ENCODE data around the gene WDFY2. TPM values are rescaled to one million over a fixed set of nuclear protein-coding genes. Genes with fewer than 3 reads are reported as not detected.

WDFY2 gene
- total and polyA plus RNA-seq, 2 of the 8 experiments (the other 6 are each of a cell fraction or from before 2014, with no cell fraction given) = 13.9 to 29.0 TPM

DNA sequence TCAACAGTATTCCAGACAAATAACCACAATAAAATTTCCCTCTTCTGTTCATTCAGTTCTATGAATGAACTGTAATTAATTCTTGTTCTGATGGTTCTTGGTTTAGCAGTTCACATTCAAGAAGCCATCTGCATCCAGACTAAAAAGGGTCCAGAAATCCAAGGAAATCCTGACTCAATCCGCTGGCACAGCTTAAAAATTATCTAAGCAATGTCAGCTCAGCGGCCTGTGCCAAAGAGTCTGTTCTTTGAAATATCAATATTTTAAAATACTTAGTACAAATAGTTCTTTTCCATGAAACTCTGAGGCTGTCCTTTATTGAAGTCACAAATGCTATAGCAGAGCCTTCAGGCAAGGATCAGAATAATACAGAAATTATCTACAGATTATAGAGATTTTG lies 162.5 kb downstream of the WDFY2 start (continued):
- TF ChIP-seq, protein P1, sequence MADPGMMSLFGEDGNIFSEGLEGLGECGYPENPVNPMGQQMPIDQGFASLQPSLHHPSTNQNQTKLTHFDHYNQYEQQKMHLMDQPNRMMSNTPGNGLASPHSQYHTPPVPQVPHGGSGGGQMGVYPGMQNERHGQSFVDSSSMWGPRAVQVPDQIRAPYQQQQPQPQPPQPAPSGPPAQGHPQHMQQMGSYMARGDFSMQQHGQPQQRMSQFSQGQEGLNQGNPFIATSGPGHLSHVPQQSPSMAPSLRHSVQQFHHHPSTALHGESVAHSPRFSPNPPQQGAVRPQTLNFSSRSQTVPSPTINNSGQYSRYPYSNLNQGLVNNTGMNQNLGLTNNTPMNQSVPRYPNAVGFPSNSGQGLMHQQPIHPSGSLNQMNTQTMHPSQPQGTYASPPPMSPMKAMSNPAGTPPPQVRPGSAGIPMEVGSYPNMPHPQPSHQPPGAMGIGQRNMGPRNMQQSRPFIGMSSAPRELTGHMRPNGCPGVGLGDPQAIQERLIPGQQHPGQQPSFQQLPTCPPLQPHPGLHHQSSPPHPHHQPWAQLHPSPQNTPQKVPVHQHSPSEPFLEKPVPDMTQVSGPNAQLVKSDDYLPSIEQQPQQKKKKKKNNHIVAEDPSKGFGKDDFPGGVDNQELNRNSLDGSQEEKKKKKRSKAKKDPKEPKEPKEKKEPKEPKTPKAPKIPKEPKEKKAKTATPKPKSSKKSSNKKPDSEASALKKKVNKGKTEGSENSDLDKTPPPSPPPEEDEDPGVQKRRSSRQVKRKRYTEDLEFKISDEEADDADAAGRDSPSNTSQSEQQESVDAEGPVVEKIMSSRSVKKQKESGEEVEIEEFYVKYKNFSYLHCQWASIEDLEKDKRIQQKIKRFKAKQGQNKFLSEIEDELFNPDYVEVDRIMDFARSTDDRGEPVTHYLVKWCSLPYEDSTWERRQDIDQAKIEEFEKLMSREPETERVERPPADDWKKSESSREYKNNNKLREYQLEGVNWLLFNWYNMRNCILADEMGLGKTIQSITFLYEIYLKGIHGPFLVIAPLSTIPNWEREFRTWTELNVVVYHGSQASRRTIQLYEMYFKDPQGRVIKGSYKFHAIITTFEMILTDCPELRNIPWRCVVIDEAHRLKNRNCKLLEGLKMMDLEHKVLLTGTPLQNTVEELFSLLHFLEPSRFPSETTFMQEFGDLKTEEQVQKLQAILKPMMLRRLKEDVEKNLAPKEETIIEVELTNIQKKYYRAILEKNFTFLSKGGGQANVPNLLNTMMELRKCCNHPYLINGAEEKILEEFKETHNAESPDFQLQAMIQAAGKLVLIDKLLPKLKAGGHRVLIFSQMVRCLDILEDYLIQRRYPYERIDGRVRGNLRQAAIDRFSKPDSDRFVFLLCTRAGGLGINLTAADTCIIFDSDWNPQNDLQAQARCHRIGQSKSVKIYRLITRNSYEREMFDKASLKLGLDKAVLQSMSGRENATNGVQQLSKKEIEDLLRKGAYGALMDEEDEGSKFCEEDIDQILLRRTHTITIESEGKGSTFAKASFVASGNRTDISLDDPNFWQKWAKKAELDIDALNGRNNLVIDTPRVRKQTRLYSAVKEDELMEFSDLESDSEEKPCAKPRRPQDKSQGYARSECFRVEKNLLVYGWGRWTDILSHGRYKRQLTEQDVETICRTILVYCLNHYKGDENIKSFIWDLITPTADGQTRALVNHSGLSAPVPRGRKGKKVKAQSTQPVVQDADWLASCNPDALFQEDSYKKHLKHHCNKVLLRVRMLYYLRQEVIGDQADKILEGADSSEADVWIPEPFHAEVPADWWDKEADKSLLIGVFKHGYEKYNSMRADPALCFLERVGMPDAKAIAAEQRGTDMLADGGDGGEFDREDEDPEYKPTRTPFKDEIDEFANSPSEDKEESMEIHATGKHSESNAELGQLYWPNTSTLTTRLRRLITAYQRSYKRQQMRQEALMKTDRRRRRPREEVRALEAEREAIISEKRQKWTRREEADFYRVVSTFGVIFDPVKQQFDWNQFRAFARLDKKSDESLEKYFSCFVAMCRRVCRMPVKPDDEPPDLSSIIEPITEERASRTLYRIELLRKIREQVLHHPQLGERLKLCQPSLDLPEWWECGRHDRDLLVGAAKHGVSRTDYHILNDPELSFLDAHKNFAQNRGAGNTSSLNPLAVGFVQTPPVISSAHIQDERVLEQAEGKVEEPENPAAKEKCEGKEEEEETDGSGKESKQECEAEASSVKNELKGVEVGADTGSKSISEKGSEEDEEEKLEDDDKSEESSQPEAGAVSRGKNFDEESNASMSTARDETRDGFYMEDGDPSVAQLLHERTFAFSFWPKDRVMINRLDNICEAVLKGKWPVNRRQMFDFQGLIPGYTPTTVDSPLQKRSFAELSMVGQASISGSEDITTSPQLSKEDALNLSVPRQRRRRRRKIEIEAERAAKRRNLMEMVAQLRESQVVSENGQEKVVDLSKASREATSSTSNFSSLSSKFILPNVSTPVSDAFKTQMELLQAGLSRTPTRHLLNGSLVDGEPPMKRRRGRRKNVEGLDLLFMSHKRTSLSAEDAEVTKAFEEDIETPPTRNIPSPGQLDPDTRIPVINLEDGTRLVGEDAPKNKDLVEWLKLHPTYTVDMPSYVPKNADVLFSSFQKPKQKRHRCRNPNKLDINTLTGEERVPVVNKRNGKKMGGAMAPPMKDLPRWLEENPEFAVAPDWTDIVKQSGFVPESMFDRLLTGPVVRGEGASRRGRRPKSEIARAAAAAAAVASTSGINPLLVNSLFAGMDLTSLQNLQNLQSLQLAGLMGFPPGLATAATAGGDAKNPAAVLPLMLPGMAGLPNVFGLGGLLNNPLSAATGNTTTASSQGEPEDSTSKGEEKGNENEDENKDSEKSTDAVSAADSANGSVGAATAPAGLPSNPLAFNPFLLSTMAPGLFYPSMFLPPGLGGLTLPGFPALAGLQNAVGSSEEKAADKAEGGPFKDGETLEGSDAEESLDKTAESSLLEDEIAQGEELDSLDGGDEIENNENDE (IDR thresholded peaks at IDR 0.05; ENCODE audit: insufficient replicate concordance, low read length) = no peak
- TF ChIP-seq HDAC2 (IDR thresholded peaks at IDR 0.05; ENCODE audit: borderline replicate concordance in 1 of 2, low read depth in 2 of 2, low read length in 2 of 2) = no peak
- TF ChIP-seq POU5F1 (IDR thresholded peaks at IDR 0.05; ENCODE audit: low read depth, low read length) = no peak
- no peak for TF ChIP-seq CHD1 (IDR thresholded peaks at IDR 0.05; ENCODE audit: low read depth, low read length)
- no peak for TF ChIP-seq YY1 (IDR thresholded peaks at IDR 0.05; ENCODE audit: low read depth, low read length)
- TF ChIP-seq CEBPB (IDR thresholded peaks at IDR 0.05; ENCODE audit: low read depth, low read length) = no peak
- TF ChIP-seq POLR2AphosphoS5 (IDR thresholded peaks at IDR 0.05; ENCODE audit: low read depth, low read length) = no peak
- TF ChIP-seq CTCF (IDR thresholded peaks at IDR 0.05; ENCODE audit: control extremely low read depth in 1 of 3, insufficient read depth in 1 of 3, low read depth in 1 of 3, low read length in 3 of 3) = no peak
- no peak for TF ChIP-seq KDM4A (IDR thresholded peaks at IDR 0.05; ENCODE audit: low read depth, low read length, severe bottlenecking)

All from H1 (cell line).